ENCODE results near the gene RAB3IP.

DNA sequence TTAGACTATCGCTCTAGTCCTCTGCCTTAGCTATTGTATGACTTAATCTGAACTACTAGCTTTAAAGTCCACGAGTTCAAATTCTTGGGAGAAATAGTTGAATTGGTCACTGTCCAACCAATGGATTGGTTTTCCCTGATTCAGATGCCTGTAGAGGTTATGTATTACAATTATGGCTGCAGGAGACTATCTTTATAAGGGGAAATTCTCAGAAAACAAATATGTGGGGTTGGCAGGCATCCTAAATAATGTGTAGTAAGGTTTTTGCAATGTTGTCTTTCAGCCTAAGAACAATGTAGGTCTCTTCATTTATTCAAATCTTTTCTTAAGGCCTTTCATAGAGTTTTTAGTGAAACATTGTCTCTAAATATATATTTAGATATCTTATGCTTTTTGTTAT is 113.3 kb downstream of the RAB3IP start:
- TF ChIP-seq CTCF (IDR thresholded peaks at IDR 0.05; ENCODE audit: low read depth, low read length, poor library complexity, severe bottlenecking) (no peak), EZH2phosphoT487 (IDR thresholded peaks at IDR 0.05; ENCODE audit: borderline replicate concordance, low read length) (no peak)
